PFSK-1 (cell line): ENCODE measurements around the gene COLEC12.

Source experiments
- POLR2AphosphoS5 ChIP-seq: IDR thresholded peaks from 2 replicates; pipeline ENCODE4 v1.6.1; 2012; ENCODE audit warnings: low read depth, mild to moderate bottlenecking, control low read depth, low read length, moderate library complexity
- TAF1 ChIP-seq: IDR thresholded peaks from 2 replicates; pipeline ENCODE4 v1.6.1; 2012; ENCODE audit warnings: low read length, control low read depth, borderline replicate concordance; ENCODE audit not compliant: insufficient read depth

DNA sequence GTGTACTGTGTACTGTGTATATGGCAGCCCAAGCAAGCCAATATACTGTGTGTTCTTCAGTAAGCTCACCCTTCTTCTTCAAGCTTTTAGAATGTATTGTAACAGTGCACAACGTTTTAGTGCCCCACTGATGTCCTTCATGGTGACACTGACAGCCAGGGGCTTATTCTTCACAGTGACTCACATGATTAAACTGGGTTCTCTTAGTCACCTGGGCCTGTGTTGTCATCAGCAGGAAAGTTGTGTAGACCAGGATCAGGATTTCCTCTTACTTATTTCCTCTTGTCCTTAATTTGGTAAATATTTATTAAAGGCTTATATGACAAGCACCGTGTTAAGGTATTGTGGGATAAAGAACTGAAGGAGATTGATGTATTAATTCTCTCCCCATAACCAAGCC lies 164.8 kb downstream of the COLEC12 start:
- no peak for TF ChIP-seq TAF1
- no peak for TF ChIP-seq POLR2AphosphoS5
